ENCODE results near the gene SSRP1.
A peak's percentile ranks its signal among the peaks of the same experiment; 100 is the strongest.
"Not testable (repeated sequence)": the region's sequence is repeated elsewhere in the genome, so short reads cannot be mapped to it uniquely, and the experiment has no call there.

SSRP1 gene, protein sequence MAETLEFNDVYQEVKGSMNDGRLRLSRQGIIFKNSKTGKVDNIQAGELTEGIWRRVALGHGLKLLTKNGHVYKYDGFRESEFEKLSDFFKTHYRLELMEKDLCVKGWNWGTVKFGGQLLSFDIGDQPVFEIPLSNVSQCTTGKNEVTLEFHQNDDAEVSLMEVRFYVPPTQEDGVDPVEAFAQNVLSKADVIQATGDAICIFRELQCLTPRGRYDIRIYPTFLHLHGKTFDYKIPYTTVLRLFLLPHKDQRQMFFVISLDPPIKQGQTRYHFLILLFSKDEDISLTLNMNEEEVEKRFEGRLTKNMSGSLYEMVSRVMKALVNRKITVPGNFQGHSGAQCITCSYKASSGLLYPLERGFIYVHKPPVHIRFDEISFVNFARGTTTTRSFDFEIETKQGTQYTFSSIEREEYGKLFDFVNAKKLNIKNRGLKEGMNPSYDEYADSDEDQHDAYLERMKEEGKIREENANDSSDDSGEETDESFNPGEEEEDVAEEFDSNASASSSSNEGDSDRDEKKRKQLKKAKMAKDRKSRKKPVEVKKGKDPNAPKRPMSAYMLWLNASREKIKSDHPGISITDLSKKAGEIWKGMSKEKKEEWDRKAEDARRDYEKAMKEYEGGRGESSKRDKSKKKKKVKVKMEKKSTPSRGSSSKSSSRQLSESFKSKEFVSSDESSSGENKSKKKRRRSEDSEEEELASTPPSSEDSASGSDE

DNA sequence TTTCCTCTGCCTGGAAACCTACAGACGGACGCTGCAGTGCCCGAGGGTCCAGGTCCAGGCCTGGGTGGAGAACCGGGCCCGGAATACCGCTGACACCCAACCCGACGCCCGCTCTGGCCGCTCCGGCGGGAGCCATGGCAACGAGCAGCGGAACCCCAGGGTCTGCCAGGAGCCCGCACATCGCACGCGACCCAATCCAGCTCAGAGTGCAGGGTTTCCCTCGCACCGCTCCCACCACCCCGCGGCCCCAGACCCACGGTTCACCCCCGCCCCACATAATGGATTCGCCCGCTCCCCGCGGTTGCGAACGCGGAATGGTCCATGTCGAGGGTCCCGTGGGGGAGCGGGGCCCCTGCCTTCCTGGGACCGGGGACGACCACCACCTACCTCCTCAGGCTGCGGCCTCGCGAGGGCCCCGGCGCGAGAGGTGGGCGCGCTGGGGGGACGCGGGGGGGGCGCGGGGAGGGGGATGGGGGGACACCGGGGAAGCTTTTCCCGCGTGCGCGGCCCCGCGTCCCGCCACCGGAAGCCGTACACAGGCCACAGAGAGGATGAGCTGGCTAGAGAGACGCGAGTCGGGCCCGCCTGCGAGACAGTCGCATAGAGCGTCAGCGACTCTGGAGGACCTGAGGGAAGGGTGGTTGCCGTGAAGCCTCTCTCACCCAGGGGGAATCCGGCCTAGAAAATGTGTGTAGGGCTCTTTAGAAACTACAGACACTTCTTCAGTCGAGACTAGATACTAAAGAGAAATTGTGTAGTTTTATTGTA, at the start of gene SSRP1:
Gene SSRP1 (minus strand): TSS at position 550 of the 768 bp plus-strand sequence. CDS start 771 bp downstream, outside the sequence.
- DNase-seq (ENCODE audit: low read depth in 2 of 3, low spot score in 2 of 3): peak; percentile 62 to 71 (median 63)

DNA sequence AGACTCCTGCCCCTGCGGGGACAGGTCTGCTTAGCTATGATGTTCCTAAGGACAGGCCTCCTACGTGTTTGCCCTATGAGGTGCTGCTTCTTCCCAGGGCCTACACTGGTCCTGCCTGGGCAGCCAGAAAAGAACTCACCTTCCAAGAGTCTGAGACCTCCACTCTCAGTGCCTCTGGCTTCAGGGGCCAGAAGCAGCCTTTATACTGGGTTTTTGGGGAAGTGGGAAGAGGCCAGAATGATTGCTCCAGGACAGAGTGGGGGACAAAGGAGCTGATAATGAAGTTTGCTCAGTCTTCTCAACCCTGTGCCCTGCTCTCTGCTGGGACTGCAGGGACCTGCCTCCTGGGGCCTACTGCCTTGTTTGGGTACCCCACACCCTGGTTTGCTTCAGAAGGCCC, 45.3 kb upstream of the SSRP1 start, which contains the start of gene PRG3:
Gene PRG3 (minus strand): TSS at position 176 of the 400 bp plus-strand sequence. CDS start 442 bp downstream, outside the sequence.
- DNase-seq (ENCODE audit: low read depth in 2 of 3, low spot score in 2 of 3): no peak

DNA sequence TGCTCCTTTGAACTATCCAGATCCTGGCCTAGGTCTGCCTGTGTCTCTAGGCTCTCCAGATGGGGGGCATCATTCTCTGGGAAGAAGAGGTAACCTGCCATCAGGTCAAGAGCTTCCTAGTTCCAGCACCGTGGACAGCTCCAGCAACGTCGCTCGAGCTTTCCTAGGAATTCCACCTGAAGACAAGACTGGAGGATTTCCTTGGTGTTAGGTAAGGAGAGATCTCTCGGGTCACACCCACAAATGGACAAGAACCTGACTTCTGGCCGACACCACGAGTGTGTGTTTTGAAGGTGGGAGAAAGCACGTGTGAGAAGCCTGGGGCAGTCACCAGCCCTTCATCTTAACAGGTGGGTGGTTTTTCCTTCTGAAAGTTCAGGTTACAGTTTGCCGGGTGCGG, 44.0 kb upstream of the SSRP1 start:
- no peak for DNase-seq (ENCODE audit: low read depth in 2 of 3, low spot score in 2 of 3)

DNA sequence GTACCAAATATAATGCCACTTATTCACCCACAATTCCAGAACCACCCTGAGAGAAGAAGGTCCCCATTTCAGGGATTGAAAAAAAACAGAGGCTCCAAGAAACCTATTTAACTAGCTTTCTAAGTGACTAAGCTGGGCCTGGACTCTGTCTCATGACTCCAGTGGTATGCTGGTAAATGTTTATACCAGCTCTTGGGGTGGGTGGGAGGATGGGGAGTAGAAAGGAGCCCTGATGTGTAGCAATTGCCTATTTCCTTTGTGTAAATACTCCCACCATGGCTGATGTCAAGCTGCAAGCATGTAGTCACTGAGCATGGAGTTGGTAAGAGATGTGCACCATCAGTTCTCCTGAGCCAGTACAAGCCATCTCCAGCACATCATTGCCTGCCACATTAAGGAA, 42.5 kb upstream of the SSRP1 start:
- no peak for DNase-seq (ENCODE audit: low read depth in 2 of 3, low spot score in 2 of 3)

DNA sequence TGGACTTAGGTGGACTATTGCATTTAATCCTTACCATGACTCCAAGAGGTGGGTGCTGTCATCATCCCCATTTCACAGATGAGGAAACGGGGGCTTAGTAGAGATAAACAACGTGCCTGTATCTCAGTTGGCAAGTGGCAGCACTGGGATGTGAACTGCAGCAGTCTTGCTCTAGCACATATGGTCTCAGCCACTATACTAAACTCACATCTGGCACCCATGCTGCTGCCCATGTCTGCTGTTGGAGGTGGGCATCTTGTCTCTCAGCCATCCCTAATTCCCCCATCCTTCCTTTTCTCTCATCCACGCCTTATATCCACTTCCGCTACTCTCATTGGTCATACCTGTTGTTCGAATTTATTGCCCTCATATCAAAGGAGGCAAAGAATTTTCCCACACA, 41.4 kb upstream of the SSRP1 start:
- DNase-seq (ENCODE audit: low read depth in 2 of 3, low spot score in 2 of 3): no peak

DNA sequence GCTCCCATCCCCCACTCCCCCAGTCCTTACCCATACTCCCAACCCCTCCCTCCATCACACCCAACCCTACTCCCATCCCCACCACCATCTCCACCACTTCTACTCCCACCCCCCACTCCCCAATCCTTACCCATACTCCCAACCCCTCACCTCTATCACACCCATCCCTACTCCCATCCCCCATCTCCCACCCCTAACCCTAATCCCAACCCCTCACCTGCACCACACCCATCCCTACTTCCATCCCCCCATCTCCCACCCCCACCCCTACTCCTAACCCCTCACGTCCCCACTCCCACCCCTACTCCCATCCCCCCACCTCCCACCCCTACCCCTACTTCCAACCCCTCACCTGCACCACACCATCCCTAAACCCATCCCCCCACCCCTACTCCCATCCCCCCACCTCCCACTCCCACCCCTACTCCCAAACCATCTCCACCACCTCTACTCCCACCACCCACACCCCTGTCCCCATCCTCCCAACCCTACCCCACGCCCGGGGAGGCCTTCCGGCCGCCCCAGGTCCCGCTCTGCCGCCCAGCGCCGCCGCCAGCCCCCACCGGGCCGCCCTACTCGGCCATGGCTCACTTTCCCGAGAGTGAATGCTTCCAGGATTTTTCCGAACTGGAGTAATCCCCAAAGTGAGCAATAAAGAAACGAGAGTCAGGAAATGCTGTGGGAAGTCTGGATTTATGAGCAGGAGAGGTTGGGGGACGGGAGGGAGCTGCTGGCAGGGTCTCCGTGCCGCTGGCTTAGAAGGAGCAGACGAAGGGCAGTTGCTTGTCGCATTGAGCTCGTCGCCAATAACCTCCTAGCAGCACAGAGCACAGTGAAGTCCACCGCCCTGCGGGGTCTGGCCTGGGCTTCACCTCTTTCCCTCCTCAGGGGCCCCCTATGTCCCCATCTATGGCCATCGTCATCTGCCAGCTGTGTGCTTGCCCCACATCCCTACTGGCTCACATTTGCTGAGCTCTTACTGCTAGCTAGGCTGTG, 40.7 kb upstream of the SSRP1 start:
- DNase-seq (ENCODE audit: low read depth in 2 of 3, low spot score in 2 of 3): no peak

DNA sequence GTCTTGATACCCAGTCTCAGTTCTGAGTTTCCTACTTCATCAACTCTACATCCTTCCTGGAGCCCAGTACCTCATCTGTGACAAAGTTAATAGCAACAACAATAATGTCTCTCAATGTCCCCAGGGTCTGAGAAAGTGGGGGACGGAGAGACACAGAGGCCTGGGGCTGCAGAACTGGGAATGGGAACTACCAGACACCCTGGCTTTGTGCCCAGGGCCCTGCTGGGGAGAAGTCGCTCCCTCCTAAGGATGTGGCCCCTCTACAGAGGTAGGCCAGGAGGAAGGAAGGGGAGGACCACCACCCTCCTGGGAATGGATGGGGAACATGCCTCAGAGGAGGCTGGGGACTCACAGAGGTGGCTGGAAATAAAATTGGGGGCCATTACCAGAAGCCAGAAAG, 39.8 kb upstream of the SSRP1 start:
- DNase-seq (ENCODE audit: low read depth in 2 of 3, low spot score in 2 of 3): no peak

DNA sequence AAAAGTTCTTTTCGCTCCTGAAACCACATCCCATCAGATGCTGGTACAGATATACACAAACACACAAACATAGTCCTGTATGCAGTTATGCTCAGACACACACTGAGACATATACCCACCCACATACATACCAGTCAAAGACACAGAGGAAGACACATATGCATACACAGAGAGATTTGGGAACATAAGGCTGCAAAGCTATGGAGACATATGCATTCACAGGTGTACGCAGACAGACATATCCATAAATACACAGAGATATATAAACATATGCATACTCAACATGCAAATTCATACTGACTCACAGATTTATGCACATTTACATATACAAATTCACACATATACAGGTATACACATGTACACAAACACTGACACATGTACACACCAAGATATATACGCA, 39.3 kb upstream of the SSRP1 start:
- no peak for DNase-seq (ENCODE audit: low read depth in 2 of 3, low spot score in 2 of 3)

DNA sequence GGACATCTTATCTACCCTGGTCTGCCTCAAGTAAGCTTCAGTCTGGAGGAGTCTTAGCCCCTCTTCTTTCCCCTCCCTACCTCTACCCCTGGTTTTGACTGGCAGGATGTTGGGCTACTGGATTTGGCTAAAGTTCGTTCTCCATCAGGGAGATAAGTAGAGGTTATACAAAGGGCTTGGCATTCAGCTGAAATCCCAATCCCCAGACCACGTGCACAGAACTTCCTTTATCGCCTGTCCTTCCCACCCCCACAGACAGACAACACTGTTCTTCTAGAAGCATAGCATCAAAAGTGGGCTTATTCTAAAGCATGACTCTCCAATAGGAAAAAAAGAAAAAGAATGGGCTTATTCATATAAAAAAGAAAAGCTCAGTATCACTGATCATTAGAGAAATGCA, 37.5 kb upstream of the SSRP1 start:
- DNase-seq (ENCODE audit: low read depth in 2 of 3, low spot score in 2 of 3): no peak

DNA sequence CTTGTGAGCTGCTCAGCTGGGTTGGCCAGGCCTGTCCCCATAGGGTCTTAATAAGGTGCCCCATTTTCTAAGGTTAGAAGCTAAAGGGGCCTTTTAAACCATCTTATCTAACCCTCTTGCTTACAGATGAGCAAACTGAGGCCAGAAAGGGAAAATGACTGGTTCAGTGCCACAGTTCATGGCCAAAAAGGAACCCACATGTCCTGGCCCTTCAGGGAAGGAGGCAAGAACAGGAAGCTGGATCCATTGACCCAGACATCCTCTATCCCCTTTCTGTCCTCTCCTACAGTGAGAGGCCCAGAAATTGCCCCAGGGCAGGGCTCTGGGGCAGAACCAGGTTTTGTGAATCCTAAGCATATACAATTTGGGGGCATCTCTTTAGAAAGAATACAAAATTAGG, 35.2 kb upstream of the SSRP1 start:
- no peak for DNase-seq (ENCODE audit: low read depth in 2 of 3, low spot score in 2 of 3)

DNA sequence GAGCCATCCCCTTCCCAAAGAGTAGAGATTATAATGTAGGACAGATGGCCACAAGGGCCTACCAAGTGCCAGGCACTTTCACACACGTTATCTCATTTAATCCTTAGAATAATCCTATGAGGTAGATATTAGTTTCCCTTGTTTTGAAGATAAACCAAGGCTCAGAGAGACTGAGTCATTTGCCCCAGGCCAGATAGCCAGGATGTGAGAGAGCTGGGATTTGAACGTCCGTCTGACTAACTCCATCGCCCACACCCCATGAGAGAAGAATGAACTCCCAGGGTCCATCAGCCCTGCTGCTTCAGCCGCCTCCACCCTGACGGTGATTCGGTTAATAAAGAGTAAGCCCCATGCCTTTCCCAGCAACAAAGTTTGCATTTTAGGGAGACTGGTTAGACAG, 34.6 kb upstream of the SSRP1 start:
- no peak for DNase-seq (ENCODE audit: low read depth in 2 of 3, low spot score in 2 of 3)

DNA sequence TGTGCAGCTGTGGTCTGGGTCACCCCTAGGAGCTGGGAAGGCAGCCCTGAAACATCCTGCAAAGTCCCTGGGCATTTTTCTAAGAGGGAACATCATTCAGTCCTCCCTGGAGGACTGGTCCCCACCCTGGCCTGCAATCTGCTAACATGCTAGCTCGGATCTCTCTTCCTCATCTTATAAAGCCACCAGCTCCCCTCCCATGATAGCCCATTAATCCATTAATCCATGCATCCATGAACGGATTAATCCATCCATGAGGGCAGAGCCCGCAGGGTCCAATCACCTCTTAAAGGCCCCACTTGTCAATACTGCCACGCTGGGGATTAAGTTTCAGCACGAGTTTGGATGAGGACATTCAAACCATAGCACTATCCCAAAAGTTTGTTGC, 33.1 kb upstream of the SSRP1 start:
- no peak for DNase-seq (ENCODE audit: low read depth in 2 of 3, low spot score in 2 of 3)

DNA sequence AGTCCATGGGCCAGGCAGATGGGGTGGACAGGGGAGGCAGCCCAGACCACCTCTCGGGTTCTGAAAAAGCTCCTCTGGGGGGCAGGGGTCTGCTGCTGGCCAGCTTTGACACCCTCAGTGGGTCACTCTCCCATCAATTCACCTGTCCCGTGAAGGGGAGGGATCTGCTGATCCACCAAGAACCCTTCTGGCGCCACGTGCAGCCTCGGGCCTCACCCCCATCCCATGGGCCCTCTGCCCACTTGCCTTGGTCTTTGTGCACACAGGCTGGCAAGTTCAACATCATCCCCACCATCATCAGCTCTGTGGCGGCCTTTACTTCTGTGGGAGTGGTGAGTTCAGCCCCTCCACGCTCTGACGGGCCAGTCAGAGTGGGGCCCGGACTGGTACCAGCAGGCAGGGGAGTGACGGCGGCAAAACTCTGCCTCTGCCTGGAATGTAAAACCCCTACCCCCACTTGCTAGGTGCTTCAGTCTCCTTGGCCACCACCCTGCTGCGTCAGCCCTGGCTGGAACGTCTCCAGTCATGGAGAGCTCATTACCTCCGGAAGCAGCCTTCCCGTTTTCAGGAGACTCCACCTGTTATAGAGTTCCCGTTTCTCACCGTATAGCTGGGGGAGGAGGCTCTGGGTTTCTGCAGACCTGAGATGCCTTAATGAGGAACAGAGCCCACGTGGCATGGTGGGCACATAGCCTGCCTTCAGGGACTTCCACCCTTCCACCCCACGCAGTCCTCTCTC, 32.6 kb upstream of the SSRP1 start:
- DNase-seq (ENCODE audit: low read depth in 2 of 3, low spot score in 2 of 3): no peak

DNA sequence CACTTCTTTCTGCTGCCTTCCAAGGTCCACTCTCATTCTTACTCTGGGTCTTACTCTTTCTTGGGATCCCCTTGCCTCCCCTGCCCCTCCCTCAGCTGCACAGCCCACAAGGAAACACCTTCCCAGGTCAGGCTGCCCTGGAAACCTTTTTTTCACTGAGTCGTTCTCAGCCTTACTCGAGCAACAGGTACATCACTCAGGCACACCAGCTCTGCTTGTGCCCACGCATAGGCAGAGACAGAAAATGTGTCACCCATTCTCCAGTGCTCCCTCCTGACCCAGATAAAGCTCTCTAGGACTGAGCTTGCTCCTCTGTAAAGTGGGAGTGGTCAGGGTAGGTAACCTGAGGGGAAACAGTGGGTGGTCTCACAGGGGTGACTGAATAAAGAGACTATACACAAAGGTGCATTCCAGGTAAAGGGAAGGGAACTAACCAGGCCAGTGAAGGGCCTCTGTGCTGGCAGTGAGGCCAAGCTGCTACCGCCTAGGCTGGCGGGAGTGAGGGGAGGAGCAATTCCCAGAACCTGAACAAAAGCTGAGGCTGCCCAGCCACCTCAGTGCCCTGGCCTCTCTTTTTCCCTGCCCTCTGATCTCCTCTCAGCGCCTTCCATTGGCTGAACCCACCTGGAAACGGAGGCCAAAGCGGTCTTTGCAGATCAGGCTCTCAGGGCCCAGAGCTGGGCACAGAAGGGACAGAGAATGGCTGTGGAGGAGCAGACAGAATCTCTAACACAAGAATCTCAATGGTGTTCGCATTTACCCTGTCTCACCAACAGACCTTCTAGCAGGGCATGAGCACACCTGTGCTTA, 29.4 kb upstream of the SSRP1 start:
- no peak for DNase-seq (ENCODE audit: low read depth in 2 of 3, low spot score in 2 of 3)

DNA sequence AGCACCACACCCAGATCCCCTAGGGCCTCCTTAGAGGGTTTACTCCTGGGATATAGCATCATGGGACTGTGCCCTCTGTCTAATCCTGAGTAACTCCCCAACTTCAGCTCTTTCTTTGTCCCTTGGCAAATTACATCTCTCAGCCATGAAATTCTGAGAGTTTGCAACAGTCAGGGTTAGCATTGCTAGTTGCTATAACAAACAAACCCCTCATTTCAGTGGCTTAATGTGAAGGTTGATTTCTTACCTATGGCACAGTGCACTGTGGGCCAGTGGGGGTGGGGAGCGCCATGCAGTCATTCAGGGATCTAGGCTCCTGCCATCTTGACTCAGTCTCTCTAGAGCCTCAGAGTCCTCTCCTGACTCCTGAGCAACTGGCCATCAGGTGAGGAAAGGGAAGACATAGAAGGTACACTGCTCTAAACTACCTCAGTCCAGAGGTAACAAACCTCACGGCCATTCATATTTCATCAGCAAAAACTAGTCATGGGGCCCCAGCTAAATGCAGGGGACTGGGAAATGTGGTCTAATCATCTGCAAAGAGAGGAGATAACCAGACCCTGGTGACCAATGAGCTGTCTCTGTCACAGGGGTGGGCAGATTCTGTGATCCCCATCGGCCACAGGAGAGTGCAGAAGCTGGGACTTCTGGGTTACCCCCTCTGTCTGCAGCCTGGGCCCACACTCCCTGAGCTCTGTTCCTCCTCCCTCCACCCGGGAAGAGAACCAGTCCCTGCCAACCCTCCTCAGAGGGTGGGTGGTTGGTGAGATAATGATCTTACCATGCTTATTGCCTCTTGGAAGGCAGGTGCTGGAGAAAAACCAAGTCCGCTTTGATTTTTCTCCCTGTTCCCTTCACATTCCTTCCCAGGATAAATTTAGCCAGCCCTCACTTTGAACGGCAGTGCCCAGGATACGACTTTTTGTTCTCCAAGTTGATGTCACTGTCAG, 27.7 kb upstream of the SSRP1 start:
- DNase-seq (ENCODE audit: low read depth in 2 of 3, low spot score in 2 of 3): no peak

DNA sequence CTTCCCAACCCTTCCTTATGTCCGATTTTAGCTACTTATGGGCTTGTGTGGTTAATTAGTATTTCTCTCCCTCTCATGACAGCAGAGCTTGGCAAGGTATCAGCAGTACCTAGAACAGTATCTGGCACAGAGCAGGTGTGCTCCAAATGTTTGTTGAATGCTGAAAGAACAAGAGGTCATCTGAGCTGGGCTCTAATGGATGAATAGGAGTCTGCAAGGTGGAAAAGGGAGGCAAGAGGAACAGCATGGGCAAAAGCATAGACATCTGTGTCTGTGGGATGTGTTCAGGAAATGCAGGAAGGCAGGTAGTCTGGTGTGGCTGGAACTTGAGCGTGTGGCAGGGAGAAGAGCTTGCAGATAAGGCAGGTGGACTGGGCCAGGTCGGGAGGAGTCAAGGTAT, 26.2 kb upstream of the SSRP1 start:
- DNase-seq (ENCODE audit: low read depth in 2 of 3, low spot score in 2 of 3): no peak

DNA sequence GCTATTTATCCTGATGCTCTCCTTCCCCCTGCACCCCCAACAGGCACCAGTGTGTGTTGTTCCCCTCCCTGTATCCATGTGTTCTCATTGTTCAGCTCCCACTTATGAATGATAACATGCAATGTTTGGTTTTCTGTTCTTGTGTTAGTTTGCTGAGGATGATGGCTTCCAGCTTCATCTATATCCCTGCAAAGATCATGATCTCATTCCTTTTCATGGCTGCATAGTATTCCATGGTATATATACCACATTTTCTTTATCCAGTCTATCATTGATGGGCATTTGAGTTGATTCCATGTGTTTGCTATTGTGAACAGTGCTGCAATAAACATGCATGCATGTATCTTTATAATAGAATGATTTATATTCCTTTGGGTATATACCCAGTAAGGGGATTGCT, 25.7 kb upstream of the SSRP1 start:
- not testable (repeated sequence) for DNase-seq (ENCODE audit: low read depth in 2 of 3, low spot score in 2 of 3)

DNA sequence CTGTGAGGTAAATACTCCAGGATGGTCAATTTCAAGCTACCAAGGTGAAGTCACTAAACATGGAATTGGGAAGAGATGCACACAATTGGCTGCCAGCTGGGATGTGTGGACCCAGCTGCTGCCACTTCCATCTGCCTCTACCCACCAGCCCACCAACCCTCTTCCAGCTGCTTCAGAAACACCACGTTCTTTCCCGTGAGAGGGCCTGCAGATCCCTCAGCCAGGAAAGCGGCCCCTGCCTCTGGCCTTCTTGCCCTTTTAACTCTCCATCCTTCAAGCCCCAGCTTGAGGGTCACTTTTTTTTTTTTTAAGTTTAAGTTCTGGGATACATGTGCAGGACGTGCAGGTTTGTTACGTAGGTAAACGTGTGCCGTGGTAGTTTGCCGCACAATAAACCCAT, 25.3 kb upstream of the SSRP1 start:
- no peak for DNase-seq (ENCODE audit: low read depth in 2 of 3, low spot score in 2 of 3)
